HepG2 (cell line): ENCODE data around the gene SPTBN4. TPM values are rescaled to one million over a fixed set of nuclear protein-coding genes. Genes with fewer than 3 reads are reported as not detected.
A peak's percentile ranks its signal among the peaks of the same experiment; 100 is the strongest.

Source experiments
- ARNT ChIP-seq: fragments of 450-650 bp; IDR thresholded peaks from 2 replicates; pipeline ENCODE4 v1.6.1; 2017
- ATF7 ChIP-seq, 2 experiments: fragments of 450-650 bp in 1 of 2; sonication (generic) in 1 of 2; formaldehyde crosslinking in 1 of 2; IDR thresholded peaks; 2 replicates each; pipeline versions ENCODE4 v1.4.0 to v1.6.1; 2016 to 2020; ENCODE audit warnings: antibody characterized with exemption in 1 of 2, mild to moderate bottlenecking in 1 of 2, missing genetic modification reagents in 1 of 2
- CEBPG ChIP-seq: IDR thresholded peaks from 2 replicates; pipeline ENCODE4 v1.6.1; 2016
- EEA1 ChIP-seq: sonication (generic); formaldehyde crosslinking; IDR thresholded peaks from 2 replicates; pipeline ENCODE4 v1.5.1; 2020; ENCODE audit warnings: mild to moderate bottlenecking, missing genetic modification reagents, borderline replicate concordance
- ERF ChIP-seq: IDR thresholded peaks from 2 replicates; pipeline ENCODE4 v1.6.1; 2018; ENCODE audit warnings: missing biosample characterization, missing genetic modification reagents
- HOXD1 ChIP-seq: sonication (generic); formaldehyde crosslinking; IDR thresholded peaks from 2 replicates; pipeline ENCODE4 v1.5.0; 2020; ENCODE audit warnings: missing genetic modification reagents
- IRF2 ChIP-seq: IDR thresholded peaks from 2 replicates; pipeline ENCODE4 v1.6.1; 2018; ENCODE audit warnings: missing genetic modification reagents, missing compliant biosample characterization
- MAZ ChIP-seq, 2 experiments: sonication (generic) in 1 of 2; formaldehyde crosslinking in 1 of 2; IDR thresholded peaks; 2 replicates each; pipeline versions ENCODE4 v1.5.0 to v1.6.1; 2012 to 2020; ENCODE audit warnings: low read depth in 2 of 2, mild to moderate bottlenecking in 2 of 2, borderline replicate concordance in 1 of 2, improper control_type of control experiment in 1 of 2, low read length in 1 of 2, missing genetic modification reagents in 1 of 2, moderate library complexity in 1 of 2
- SIN3B ChIP-seq: fragments of 150-350 bp; IDR thresholded peaks from 2 replicates; pipeline ENCODE4 v1.6.1; 2014; ENCODE audit warnings: low read length
- SRY ChIP-seq: sonication (generic); formaldehyde crosslinking; IDR thresholded peaks from 2 replicates; pipeline ENCODE4 v1.8.0; 2022; ENCODE audit warnings: mild to moderate bottlenecking, missing genetic modification reagents
- ZBTB7B ChIP-seq: sonication (generic); formaldehyde crosslinking; IDR thresholded peaks from 2 replicates; pipeline ENCODE4 v1.4.0; 2020; ENCODE audit warnings: missing genetic modification reagents
- ZNF263 ChIP-seq: sonication (generic); formaldehyde crosslinking; IDR thresholded peaks from 2 replicates; pipeline ENCODE4 v1.4.0; 2020; ENCODE audit warnings: missing genetic modification reagents
- ZNF3 ChIP-seq: IDR thresholded peaks from 2 replicates; pipeline ENCODE4 v1.7.0; 2017; ENCODE audit warnings: inconsistent platforms
- ZNF30 ChIP-seq: sonication (generic); formaldehyde crosslinking; IDR thresholded peaks from 2 replicates; pipeline ENCODE4 v1.5.0; 2020; ENCODE audit warnings: mild to moderate bottlenecking, missing genetic modification reagents
- ZNF383 ChIP-seq: sonication (generic); formaldehyde crosslinking; IDR thresholded peaks from 2 replicates; pipeline ENCODE4 v1.4.0; 2020; ENCODE audit warnings: missing genetic modification reagents, mild to moderate bottlenecking, borderline replicate concordance
- ZNF557 ChIP-seq: sonication (generic); formaldehyde crosslinking; IDR thresholded peaks from 2 replicates; pipeline ENCODE4 v1.4.0; 2020; ENCODE audit warnings: missing genetic modification reagents
- ZNF737 ChIP-seq: sonication (generic); formaldehyde crosslinking; IDR thresholded peaks from 2 replicates; pipeline ENCODE4 v1.5.0; 2020; ENCODE audit warnings: missing genetic modification reagents, mild to moderate bottlenecking, borderline replicate concordance
- ZNF768 ChIP-seq: sonication (generic); formaldehyde crosslinking; IDR thresholded peaks from 2 replicates; pipeline ENCODE4 v1.4.0; 2020; ENCODE audit warnings: missing genetic modification reagents
- ZNF83 ChIP-seq: sonication (generic); formaldehyde crosslinking; IDR thresholded peaks from 2 replicates; pipeline ENCODE4 v1.4.0; 2020; ENCODE audit warnings: missing genetic modification reagents, mild to moderate bottlenecking, borderline replicate concordance
- polyA plus RNA-seq, 8 experiments: library from polyadenylated mRNA; depleted of rRNA in 3 of 8; stranded (reverse) in 7 of 8; unstranded in 1 of 8; fragments of >200 nt; fragmentation: Illumina TruSeq in 4 of 8; extraction: Trizol in 4 of 8; gene quantifications; 2 replicates each; pipeline versions ENCODE4 v1.2.1 to v1.2.3, GENCODE V29; 2011 to 2016; ENCODE audit warnings: low read depth in 4 of 8, missing spikeins in 1 of 8, mixed read lengths in 1 of 8; ENCODE audit not compliant: insufficient read depth in 1 of 8
- total RNA-seq, 5 experiments: library from RNA; depleted of rRNA; stranded (reverse); fragments of >200 nt; fragmentation: Illumina TruSeq; extraction: Trizol; gene quantifications; 2 replicates each; pipeline ENCODE4 v1.2.3, GENCODE V29; 2016; ENCODE audit warnings: low read depth in 1 of 5
- TF ChIP-seq, protein P1 (sequence below): sonication (generic); formaldehyde crosslinking; IDR thresholded peaks from 2 replicates; pipeline ENCODE4 v1.4.0; 2020; ENCODE audit warnings: missing genetic modification reagents, borderline replicate concordance
- TF ChIP-seq, protein P2 (sequence below): sonication (generic); formaldehyde crosslinking; IDR thresholded peaks from 2 replicates; pipeline ENCODE4 v1.4.0; 2020; ENCODE audit warnings: missing genetic modification reagents
- TF ChIP-seq, protein P3 (sequence below): IDR thresholded peaks from 2 replicates; pipeline ENCODE4 v1.6.1; 2016; ENCODE audit warnings: low read depth, borderline replicate concordance
- TF ChIP-seq, protein P4 (sequence below): sonication (generic); formaldehyde crosslinking; IDR thresholded peaks from 2 replicates; pipeline ENCODE4 v1.9.0; 2021; ENCODE audit warnings: missing genetic modification reagents, borderline replicate concordance
- TF ChIP-seq, protein P5 (sequence below): IDR thresholded peaks from 2 replicates; pipeline ENCODE4 v1.6.1; 2016; ENCODE audit warnings: missing genetic modification reagents, missing compliant biosample characterization

The SPTBN4 gene
- total and polyA plus RNA-seq, 2 of the 13 experiments (the other 11 are each of a cell fraction or from before 2014, with no cell fraction given): 0.11 TPM

GRCh38 chr19:40433391-40434216 is 33.2 kb upstream of the SPTBN4 start (continued):
- TF ChIP-seq, protein P1, sequence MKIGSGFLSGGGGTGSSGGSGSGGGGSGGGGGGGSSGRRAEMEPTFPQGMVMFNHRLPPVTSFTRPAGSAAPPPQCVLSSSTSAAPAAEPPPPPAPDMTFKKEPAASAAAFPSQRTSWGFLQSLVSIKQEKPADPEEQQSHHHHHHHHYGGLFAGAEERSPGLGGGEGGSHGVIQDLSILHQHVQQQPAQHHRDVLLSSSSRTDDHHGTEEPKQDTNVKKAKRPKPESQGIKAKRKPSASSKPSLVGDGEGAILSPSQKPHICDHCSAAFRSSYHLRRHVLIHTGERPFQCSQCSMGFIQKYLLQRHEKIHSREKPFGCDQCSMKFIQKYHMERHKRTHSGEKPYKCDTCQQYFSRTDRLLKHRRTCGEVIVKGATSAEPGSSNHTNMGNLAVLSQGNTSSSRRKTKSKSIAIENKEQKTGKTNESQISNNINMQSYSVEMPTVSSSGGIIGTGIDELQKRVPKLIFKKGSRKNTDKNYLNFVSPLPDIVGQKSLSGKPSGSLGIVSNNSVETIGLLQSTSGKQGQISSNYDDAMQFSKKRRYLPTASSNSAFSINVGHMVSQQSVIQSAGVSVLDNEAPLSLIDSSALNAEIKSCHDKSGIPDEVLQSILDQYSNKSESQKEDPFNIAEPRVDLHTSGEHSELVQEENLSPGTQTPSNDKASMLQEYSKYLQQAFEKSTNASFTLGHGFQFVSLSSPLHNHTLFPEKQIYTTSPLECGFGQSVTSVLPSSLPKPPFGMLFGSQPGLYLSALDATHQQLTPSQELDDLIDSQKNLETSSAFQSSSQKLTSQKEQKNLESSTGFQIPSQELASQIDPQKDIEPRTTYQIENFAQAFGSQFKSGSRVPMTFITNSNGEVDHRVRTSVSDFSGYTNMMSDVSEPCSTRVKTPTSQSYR (CRISPR knock-in tag): peak; percentile 91
- no peak for TF ChIP-seq ZNF263 (CRISPR knock-in tag)
- peak; percentile 26; the same call in 1 of the 2 replicates for TF ChIP-seq EEA1 (CRISPR knock-in tag)
- peak; percentile 53 for TF ChIP-seq ZNF768 (CRISPR knock-in tag)
- peak; percentile 13; the same call in 1 of the 2 replicates for TF ChIP-seq IRF2 (CRISPR knock-in tag)
- TF ChIP-seq ZNF83 (CRISPR knock-in tag): no peak
- TF ChIP-seq, protein P2, sequence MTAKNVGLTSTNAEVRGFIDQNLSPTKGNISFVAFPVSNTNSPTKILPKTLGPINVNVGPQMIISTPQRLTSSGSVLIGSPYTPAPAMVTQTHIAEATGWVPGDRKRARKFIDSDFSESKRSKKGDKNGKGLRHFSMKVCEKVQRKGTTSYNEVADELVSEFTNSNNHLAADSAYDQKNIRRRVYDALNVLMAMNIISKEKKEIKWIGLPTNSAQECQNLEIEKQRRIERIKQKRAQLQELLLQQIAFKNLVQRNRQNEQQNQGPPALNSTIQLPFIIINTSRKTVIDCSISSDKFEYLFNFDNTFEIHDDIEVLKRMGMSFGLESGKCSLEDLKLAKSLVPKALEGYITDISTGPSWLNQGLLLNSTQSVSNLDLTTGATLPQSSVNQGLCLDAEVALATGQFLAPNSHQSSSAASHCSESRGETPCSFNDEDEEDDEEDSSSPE (CRISPR knock-in tag): peak; percentile 62; the same call in 1 of the 2 replicates
- TF ChIP-seq ZNF737 (CRISPR knock-in tag): no peak
- TF ChIP-seq SRY (CRISPR knock-in tag): no peak
- TF ChIP-seq ATF7 (IDR thresholded peaks at IDR 0.05): no peak
- no peak for TF ChIP-seq ATF7 (CRISPR knock-in tag; IDR thresholded peaks at IDR 0.05)
- peak; percentile 26; the same call in 1 of the 2 replicates for TF ChIP-seq ERF (CRISPR knock-in tag)
- 0 out of 2 replicates have a peak, but pooled peaks have one; percentile 0 for TF ChIP-seq ZNF3 (CRISPR knock-in tag)
- 0 out of 2 replicates have a peak, but pooled peaks have one; percentile 65 for TF ChIP-seq MAZ (IDR thresholded peaks at IDR 0.05; ENCODE audit: borderline replicate concordance, low read depth, low read length)
- TF ChIP-seq MAZ (CRISPR knock-in tag; IDR thresholded peaks at IDR 0.05; ENCODE audit: low read depth): peak; percentile 73
- no peak for TF ChIP-seq ZBTB7B (CRISPR knock-in tag)
- no peak for TF ChIP-seq ARNT
- TF ChIP-seq ZNF383: no peak
- TF ChIP-seq, protein P3, sequence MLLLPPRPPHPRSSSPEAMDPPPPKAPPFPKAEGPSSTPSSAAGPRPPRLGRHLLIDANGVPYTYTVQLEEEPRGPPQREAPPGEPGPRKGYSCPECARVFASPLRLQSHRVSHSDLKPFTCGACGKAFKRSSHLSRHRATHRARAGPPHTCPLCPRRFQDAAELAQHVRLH (CRISPR knock-in tag): peak; percentile 16; the same call in 1 of the 2 replicates
- TF ChIP-seq, protein P4, sequence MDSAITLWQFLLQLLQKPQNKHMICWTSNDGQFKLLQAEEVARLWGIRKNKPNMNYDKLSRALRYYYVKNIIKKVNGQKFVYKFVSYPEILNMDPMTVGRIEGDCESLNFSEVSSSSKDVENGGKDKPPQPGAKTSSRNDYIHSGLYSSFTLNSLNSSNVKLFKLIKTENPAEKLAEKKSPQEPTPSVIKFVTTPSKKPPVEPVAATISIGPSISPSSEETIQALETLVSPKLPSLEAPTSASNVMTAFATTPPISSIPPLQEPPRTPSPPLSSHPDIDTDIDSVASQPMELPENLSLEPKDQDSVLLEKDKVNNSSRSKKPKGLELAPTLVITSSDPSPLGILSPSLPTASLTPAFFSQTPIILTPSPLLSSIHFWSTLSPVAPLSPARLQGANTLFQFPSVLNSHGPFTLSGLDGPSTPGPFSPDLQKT (CRISPR knock-in tag): no peak
- TF ChIP-seq SIN3B: no peak
- TF ChIP-seq ZNF557 (CRISPR knock-in tag): 0 out of 2 replicates have a peak, but pooled peaks have one; percentile 11
- no peak for TF ChIP-seq HOXD1
- no peak for TF ChIP-seq CEBPG (CRISPR knock-in tag)
- TF ChIP-seq, protein P5, sequence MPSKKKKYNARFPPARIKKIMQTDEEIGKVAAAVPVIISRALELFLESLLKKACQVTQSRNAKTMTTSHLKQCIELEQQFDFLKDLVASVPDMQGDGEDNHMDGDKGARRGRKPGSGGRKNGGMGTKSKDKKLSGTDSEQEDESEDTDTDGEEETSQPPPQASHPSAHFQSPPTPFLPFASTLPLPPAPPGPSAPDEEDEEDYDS: peak; percentile 51; the same call in 1 of the 2 replicates
- no peak for TF ChIP-seq ZNF30 (CRISPR knock-in tag)
